GM12874 (cell line): Measurements from ENCODE around the gene TRIOBP.

ENCODE experiments used
- TF ChIP-seq, protein P1 (sequence below): IDR thresholded peaks from 2 replicates; pipeline ENCODE4 v1.5.1; 2011; ENCODE audit warnings: low read depth, mild to moderate bottlenecking, control low read depth, low read length, moderate library complexity; ENCODE audit not compliant: insufficient read depth

Gene TRIOBP

DNA sequence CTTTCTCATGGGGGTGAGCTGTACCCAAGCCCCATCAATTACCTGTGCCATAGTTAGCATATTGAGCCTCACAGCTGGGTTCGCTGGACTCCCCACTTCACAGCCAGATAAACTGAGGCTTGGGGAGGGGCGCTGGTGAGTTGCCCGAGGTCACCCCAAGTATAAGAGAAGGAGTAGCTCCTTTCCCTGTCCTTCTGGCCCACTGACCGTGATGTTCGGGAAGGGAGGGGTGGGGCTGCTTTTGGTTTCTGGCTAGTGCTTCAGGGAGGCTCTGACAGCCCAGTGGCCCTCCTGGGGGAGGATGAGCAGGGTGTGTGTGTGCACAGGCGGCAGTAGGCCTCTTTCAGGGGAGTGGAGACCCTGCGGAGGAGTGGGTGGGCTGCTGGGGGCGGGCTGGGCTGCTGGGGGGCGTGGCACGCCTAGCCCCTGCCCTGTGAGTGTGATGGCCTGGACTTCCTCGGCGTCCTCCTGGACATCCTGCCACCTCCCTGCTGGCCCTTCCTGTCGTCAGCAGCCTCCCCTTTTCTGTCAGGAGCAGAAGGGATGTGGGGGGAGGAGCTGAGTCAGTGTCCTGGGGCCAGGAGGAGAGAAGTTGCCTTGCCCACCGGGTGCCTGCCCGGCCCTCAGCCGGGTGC, 50.3 kb downstream of the TRIOBP start:
- TF ChIP-seq, protein P1, sequence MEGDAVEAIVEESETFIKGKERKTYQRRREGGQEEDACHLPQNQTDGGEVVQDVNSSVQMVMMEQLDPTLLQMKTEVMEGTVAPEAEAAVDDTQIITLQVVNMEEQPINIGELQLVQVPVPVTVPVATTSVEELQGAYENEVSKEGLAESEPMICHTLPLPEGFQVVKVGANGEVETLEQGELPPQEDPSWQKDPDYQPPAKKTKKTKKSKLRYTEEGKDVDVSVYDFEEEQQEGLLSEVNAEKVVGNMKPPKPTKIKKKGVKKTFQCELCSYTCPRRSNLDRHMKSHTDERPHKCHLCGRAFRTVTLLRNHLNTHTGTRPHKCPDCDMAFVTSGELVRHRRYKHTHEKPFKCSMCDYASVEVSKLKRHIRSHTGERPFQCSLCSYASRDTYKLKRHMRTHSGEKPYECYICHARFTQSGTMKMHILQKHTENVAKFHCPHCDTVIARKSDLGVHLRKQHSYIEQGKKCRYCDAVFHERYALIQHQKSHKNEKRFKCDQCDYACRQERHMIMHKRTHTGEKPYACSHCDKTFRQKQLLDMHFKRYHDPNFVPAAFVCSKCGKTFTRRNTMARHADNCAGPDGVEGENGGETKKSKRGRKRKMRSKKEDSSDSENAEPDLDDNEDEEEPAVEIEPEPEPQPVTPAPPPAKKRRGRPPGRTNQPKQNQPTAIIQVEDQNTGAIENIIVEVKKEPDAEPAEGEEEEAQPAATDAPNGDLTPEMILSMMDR, result no peak

- TF ChIP-seq, protein P1, result no peak
These were observed 50.9 kb downstream of the TRIOBP start for GRCh38 chr22:37747715-37748100.

- TF ChIP-seq, protein P1, result no peak
These were observed 51.8 kb downstream of the TRIOBP start for GRCh38 chr22:37748659-37749058.

DNA sequence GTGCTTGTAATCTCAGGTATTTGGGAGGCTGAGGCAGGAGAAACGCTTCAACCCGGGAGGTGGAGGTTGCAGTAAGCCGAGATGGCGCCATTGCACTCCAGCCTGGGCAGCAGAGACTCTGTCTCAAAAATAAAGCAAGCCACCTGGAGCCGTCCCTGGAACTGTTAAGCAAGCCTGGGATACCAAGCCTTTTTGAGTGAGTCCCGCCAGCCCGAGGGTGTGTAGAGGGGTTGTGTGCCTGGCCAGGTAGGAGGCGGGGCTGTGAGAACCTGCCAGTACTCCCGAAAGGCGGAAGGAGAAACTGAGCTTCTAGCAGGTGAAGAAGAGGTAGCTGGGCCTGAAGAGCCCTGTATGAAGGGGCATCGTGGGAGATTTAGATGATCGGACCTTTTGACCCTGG, 52.4 kb downstream of the TRIOBP start:
- TF ChIP-seq, protein P1, result no peak

DNA sequence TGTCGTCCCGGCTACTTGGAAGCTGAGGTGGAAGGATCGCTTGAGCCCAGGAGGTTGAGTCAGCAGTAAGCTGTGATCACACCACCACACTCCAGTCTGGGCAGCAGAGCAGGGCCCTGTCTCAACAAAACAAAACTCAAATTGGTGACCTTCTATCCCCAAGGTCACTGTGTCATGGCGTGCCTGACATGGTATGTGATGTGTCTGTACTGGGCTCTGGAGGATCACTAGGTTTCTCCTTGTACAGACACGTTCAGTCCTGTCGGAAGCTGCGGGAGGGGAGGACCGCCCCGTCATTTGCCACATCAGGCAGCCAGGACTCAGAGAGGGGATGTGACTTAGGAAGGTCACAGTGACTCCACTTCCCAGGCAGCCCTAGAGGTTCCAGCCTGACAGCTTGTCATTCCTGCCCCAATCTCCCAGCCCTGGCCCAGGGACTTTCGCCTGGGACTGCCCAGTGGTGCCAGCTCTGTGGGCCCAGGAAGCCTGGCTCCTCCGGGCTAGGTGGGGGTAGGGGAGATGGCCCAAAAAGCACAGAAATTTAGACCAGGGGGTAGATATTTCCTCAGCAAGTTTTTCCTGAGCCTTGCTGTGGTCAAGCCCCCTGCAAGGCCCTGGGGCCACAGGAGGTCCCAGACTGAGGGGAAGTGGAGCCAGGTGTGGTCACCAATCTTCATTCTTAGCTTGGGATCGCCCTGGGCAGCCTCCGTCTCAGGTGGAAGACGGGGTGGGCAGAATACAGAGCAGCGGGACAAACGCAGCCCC, 53.2 kb downstream of the TRIOBP start:
- TF ChIP-seq, protein P1, result no peak

- TF ChIP-seq, protein P1, result no peak
These were observed 53.8 kb downstream of the TRIOBP start for GRCh38 chr22:37750596-37751162.

DNA sequence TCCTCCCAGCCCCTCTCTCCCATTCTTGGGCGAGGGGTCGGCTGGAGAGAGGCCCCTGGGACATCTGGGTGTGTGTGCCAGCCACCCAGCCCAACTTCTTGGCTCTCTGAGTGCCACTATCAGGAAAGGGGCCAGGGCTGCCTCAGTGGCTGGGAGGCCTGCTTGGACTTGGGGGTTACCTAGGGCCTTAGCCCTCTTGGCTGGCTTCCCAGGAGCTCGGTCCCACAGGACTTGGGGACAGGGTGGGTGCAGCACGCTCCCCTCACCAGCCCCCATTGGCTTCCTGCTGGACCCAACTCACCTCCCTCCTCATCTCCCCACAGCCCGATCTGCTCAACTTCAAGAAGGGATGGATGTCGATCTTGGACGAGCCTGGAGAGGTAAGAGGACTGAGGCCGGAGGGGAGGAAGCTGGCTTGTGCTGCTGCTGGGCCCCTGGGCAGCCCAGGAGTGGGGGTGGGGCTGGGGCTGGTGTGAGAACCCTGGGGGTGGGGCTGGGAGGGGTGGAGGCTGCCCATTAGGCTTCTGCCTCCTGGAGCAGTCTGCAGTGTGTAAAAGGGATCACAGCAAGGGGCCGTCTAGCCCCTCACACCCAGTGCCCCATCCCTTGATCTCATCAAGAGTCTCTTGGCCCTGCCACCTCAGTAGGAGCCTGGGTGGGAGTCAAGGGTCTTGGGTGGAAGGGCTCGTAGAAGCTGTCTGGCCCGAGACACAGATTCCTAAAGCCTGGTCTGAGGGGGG, 54.8 kb downstream of the TRIOBP start:
- TF ChIP-seq, protein P1, result no peak
